HCT116 (cell line): Measurements from ENCODE around the gene BCKDK.
"Not testable (repeated sequence)": the region's sequence is repeated elsewhere in the genome, so short reads cannot be mapped to it uniquely, and the experiment has no call there.

Experiments used
- CEBPB ChIP-seq: IDR thresholded peaks from 2 replicates; pipeline ENCODE4 v1.6.1; 2012; ENCODE audit warnings: low read depth
- POLR2A ChIP-seq: IDR thresholded peaks from 2 replicates; pipeline ENCODE4 v1.7.0; 2011; ENCODE audit warnings: borderline replicate concordance; ENCODE audit not compliant: insufficient read depth, insufficient read length; ENCODE audit errors: extremely low read depth
- TF ChIP-seq, protein P1 (sequence below), 3 experiments: fragments of 200-600 bp in 1 of 3; sonication (generic) in 1 of 3; IDR thresholded peaks in 2 of 3; conservative IDR thresholded peaks in 1 of 3; 2 replicates each; pipeline ENCODE4 v1.5.1; 2012 to 2017; ENCODE audit warnings: low read depth in 2 of 3, low read length in 2 of 3, antibody characterized with exemption in 1 of 3, borderline replicate concordance in 1 of 3, control low read depth in 1 of 3, mild to moderate bottlenecking in 1 of 3, mixed read lengths in 1 of 3, mixed run types in 1 of 3, moderate library complexity in 1 of 3; ENCODE audit not compliant: insufficient read depth in 1 of 3

DNA sequence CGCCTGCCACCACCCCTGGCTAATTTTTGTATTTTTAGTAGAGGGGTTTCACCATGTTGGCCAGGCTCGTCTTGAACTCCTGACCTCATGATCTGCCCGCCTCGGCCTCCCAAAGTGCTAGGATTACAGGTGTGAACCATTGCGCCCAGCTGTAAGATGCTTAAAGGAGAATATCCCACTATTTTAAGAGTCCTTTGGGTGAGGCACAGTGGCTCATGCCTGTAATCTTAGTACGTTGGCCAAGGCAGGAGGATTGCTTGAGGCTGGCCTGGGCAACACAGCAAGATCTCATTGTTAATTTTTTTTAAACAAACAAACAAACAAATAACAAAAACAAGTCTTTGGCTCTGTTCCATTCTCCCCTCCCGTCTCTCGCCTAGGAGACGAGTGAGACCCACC lies 32.9 kb downstream of the BCKDK start:
- not testable (repeated sequence) for TF ChIP-seq POLR2A, CEBPB
- TF ChIP-seq, protein P1, sequence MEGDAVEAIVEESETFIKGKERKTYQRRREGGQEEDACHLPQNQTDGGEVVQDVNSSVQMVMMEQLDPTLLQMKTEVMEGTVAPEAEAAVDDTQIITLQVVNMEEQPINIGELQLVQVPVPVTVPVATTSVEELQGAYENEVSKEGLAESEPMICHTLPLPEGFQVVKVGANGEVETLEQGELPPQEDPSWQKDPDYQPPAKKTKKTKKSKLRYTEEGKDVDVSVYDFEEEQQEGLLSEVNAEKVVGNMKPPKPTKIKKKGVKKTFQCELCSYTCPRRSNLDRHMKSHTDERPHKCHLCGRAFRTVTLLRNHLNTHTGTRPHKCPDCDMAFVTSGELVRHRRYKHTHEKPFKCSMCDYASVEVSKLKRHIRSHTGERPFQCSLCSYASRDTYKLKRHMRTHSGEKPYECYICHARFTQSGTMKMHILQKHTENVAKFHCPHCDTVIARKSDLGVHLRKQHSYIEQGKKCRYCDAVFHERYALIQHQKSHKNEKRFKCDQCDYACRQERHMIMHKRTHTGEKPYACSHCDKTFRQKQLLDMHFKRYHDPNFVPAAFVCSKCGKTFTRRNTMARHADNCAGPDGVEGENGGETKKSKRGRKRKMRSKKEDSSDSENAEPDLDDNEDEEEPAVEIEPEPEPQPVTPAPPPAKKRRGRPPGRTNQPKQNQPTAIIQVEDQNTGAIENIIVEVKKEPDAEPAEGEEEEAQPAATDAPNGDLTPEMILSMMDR (IDR thresholded peaks at IDR 0.05 in 2 of 3, conservative IDR thresholded peaks at IDR 0.05 in 1 of 3; ENCODE audit: borderline replicate concordance in 1 of 3, insufficient read depth in 1 of 3, low read depth in 2 of 3, low read length in 2 of 3) = not testable (repeated sequence)
